Muscle of leg (tissue), 11 donors: ENCODE data around the gene CLSTN1. TPM values are rescaled to one million over a fixed set of nuclear protein-coding genes. Genes with fewer than 3 reads are reported as not detected.
"Not testable (repeated sequence)": the region's sequence is repeated elsewhere in the genome, so short reads cannot be mapped to it uniquely, and the experiment has no call there.

ENCODE experiments used
- DNase-seq: peaks from one replicate; pipeline ENCODE4 v3.0.0; 2013
- H3K27ac ChIP-seq: one replicate; pipeline ENCODE4 v1.5.1; 2013; ENCODE audit warnings: mild to moderate bottlenecking, low read length, control low read depth
- H3K27me3 ChIP-seq: one replicate; pipeline ENCODE4 v1.6.1; 2013; ENCODE audit warnings: low read length; ENCODE audit not compliant: control insufficient read depth, insufficient read depth
- H3K36me3 ChIP-seq: one replicate; pipeline ENCODE4 v1.6.1; 2013; ENCODE audit warnings: low read length; ENCODE audit not compliant: control insufficient read depth, insufficient read depth
- H3K4me1 ChIP-seq: one replicate; pipeline ENCODE4 v1.6.1; 2013; ENCODE audit warnings: low read length; ENCODE audit not compliant: control insufficient read depth, insufficient read depth
- H3K4me3 ChIP-seq: one replicate; pipeline ENCODE4 v1.5.1; 2013; ENCODE audit warnings: low read length, control low read depth
- H3K9me3 ChIP-seq: replicated peaks from 2 replicates; pipeline ENCODE4 v1.6.1; 2013; ENCODE audit warnings: low read depth, low read length; ENCODE audit not compliant: control insufficient read depth
- WGBS: methylation state at CpG from one replicate; pipeline ENCODE4 v1.1.5; 2013; ENCODE audit warnings: missing lambda C conversion rate; ENCODE audit not compliant: insufficient coverage; 5-methylcytosine and 5-hydroxymethylcytosine counted together
- polyA plus RNA-seq, 8 donors: library from polyadenylated mRNA; unstranded; fragments of 120-200 nt; gene quantifications; one replicate each; pipeline versions ENCODE4 v1.2.1 to v1.2.3, GENCODE V29; 2013; ENCODE audit warnings: inconsistent platforms in 1 of 8, low replicate concordance in 1 of 8; ENCODE audit not compliant: insufficient read length in 8 of 8, insufficient read depth in 1 of 8
- total RNA-seq: library from RNA; stranded (reverse); fragments of 120-200 nt; gene quantifications from one replicate; pipeline ENCODE4 v1.2.4, GENCODE V29; 2013

Gene CLSTN1
- total and polyA plus RNA-seq, 9 donors, result 39.3 to 102 (median 82.5) TPM

DNA sequence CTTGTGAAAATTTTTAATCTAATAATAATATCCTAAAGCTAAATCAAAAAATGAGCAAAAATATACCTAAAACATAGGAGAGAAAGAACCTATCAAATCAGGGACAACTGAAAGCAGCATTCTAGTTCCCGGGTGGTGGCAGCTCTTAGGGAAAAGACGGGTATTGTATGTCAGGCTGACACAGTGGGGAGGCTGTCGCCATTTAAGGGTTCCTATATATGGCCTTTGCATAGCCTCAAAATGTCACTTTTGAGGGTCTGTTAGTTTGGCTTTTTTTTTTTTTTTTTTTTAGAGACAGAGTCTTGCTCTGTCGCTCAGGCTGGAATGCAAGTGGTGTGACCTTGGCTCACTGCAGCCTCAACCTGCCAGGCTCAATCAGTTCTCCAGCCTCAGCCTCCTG is 6.0 kb downstream of the CLSTN1 start:
- DNase-seq, result no peak
- Histone ChIP-seq H3K9me3 (no peaks in the 10 kb centered on the region), H3K27me3 (no peaks in the 10 kb centered on the region), H3K36me3 (peaks cover 5% of the 10 kb centered on the region), H3K27ac (no peak overlapping the region), H3K4me1 (no peaks in the 10 kb centered on the region), H3K4me3 (no peak overlapping the region)
- 100% methylated on average over 2 of the region's 4 CpGs for WGBS

DNA sequence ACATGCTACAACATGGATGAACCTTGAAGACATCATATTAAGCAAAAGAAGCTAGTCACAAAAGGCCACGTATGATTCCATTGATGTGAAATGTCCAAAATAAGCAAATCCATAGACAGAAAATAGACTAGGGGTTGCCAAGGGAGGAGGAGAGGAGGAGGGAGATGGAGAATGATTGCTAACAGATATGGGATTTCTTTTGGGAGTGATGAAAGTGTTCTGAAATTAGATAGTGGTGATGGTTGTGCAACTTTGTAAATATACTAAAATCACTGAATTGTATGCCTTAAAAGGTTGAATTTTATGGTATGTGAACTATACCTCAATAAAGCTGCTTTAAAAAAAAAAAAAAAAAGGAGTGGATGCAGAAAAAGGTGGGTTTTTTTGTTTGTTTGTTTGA is 7.6 kb downstream of the CLSTN1 start:
- no peaks in the 10 kb centered on the region for H3K4me1 ChIP-seq
- H3K27me3 ChIP-seq, result no peaks in the 10 kb centered on the region
- no peak for DNase-seq
- no peaks in the 10 kb centered on the region for H3K9me3 ChIP-seq
- no peak overlapping the region for H3K4me3 ChIP-seq
- H3K27ac ChIP-seq, result no peak overlapping the region
- WGBS, result no CpG with 5 or more reads among the region's 1 CpG
- H3K36me3 ChIP-seq, result peaks cover 5% of the 10 kb centered on the region

DNA sequence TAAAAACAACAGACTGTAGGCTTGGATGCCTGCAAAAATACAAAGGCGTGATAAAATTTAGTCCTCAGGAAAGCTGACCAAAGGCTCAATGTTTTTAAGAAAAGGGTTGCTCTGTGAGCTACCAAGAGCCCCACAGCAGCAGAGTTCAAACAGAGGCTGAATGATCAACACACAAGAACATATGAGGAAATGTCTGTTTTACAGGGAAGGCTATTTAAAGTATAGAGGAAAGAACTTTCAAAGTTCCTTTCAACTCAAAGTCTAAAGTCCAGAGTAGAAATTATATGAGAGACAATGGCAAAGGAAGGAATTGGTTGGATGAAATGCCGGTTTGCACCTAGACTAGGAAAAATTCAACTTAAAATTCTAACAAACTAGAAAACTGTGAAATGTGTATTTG is 8.6 kb downstream of the CLSTN1 start:
- Histone ChIP-seq H3K9me3 (no peaks in the 10 kb centered on the region), H3K36me3 (peaks cover 5% of the 10 kb centered on the region), H3K27me3 (no peaks in the 10 kb centered on the region), H3K4me3 (no peak overlapping the region), H3K27ac (peak overlapping the region; percentile 40), H3K4me1 (no peaks in the 10 kb centered on the region)
- WGBS, result no CpG with 5 or more reads among the region's 2 CpGs
- DNase-seq, result no peak

DNA sequence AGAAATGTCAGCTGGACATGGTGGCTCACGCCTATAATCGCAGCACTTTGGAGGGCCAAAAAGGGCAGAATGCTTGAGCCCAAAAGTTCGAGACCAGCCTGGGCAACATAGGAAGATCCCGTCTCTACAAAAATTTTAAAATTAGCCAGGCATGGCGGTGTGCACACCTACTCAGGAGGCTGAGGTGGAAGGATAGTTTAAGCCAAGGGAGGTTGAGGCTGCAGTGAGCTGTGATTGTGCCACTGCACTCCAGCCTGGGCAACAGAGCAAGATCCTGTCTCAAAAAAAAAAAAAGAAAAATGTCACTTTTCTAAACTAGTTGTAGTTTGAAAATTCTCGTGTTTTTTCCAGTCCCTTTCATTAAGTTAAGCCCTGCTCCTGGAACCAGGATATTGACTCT is 9.1 kb downstream of the CLSTN1 start:
- H3K27me3 ChIP-seq, result no peaks in the 10 kb centered on the region
- no peak overlapping the region for H3K4me3 ChIP-seq
- 78% methylated on average over 5 of the region's 6 CpGs for WGBS
- peak overlapping the region; percentile 40 for H3K27ac ChIP-seq
- H3K4me1 ChIP-seq, result no peaks in the 10 kb centered on the region
- no peak for DNase-seq
- H3K9me3 ChIP-seq, result no peaks in the 10 kb centered on the region
- peaks cover 2% of the 10 kb centered on the region for H3K36me3 ChIP-seq

DNA sequence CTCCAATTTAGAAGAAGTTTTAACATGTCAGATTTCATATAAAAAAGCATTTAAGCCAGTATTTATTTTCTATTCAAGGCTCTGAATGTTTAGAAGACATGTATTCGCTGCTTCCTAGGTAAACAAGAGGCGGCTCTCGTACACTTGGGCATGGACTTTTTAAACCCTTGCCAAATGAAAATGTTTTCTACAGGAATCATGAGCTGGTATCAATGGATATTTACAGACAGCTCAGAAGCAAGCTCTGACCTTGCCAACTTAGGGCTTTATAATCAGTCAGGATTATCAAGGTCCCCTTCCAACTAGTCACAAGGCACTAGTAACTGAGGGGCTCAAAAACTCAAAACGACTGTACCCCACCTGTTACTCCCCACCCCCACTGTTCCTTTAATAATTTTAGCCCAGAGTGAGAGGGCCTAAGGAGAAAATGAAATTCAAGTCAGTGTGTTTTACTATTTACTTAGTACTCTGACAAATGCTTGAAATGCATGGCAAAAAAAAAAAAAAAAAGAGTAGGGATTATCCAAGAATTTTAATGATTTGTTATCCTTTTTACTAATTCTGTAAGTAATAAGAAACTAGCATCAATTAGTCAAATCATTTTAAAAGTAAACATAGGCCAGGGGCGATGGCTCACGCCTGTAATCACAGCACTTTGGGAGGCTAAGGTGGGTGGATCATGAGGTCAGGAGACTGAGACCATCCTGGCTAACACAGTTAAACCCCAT is 12.4 kb downstream of the CLSTN1 start:
- Histone ChIP-seq H3K27me3 (no peaks in the 10 kb centered on the region), H3K27ac (no peak overlapping the region), H3K4me3 (no peak overlapping the region), H3K36me3 (no peaks in the 10 kb centered on the region), H3K9me3 (no peaks in the 10 kb centered on the region), H3K4me1 (peaks cover 2% of the 10 kb centered on the region)
- DNase-seq, result no peak
- 100% methylated on average over 2 of the region's 6 CpGs for WGBS

DNA sequence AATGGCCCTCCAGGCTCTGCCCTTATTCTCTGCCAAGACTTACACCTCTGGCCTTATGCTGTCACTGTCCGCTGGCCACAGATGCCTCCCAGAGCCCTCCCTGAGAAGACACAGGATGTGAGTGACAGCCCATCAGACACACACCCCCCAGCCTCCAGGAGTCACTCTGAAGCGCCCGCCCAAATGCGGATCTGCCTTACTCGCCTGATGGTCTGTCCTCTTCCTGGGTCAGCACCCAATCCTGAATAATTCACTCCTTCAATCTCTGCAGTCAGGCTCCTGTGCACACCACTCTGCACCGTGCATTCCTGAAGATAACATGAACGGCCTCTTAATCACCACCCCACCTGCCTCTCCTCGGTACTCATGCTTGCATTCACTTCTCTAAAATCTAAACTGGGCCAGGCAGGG is 14.7 kb downstream of the CLSTN1 start:
- no peak overlapping the region for H3K27ac ChIP-seq
- H3K36me3 ChIP-seq, result no peaks in the 10 kb centered on the region
- WGBS, result 86% methylated on average over 6 of the region's 8 CpGs
- no peaks in the 10 kb centered on the region for H3K27me3 ChIP-seq
- H3K4me1 ChIP-seq, result peaks cover 2% of the 10 kb centered on the region
- no peaks in the 10 kb centered on the region for H3K9me3 ChIP-seq
- DNase-seq, result no peak
- no peak overlapping the region for H3K4me3 ChIP-seq

DNA sequence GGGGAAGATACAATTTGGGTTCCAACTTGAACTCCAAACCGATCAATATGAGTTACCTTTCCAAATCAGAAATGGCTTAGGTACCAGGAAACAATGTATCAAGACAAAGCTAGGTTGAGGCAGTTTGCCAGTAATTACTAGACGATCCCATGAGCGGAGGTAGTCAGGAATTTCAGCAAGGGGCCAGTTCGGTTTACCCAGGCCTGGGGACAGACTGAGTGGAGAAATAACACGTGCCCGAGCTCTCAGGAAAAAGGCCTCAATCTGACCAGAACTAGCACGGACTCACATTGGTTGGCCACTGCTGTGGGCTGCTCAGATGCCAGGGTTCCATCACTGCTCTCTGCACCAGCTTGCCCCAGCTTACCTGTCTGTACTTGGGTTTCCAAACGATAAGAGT is 15.3 kb downstream of the CLSTN1 start:
- WGBS, result 71% methylated on average over 8 of the region's 8 CpGs
- DNase-seq, result no peak
- H3K36me3 ChIP-seq, result no peaks in the 10 kb centered on the region
- no peaks in the 10 kb centered on the region for H3K27me3 ChIP-seq
- H3K27ac ChIP-seq, result no peak overlapping the region
- no peak overlapping the region for H3K4me3 ChIP-seq
- H3K4me1 ChIP-seq, result peaks cover 2% of the 10 kb centered on the region
- H3K9me3 ChIP-seq, result no peaks in the 10 kb centered on the region

DNA sequence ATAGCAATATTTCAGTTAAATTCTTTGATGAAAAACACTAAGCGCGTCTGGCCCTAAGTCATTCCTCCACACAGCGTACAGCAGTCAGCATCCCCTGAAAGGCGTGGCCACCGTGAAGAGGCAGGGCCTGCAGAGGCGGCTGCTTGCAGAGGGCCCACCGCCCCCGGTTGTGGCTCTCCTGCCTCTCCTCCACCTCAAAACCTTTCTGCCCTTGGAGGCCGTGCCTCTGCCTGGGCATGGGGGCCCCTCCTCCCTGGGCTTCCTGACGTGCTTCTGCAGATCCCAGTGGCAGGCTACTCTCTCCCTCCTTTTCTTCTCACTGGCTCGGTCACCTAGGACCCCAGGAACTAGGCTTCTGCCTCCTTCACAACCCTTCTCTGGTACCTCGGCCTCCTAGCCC is 16.2 kb downstream of the CLSTN1 start:
- Histone ChIP-seq H3K27ac (no peak overlapping the region), H3K9me3 (no peaks in the 10 kb centered on the region), H3K4me3 (no peak overlapping the region), H3K36me3 (no peaks in the 10 kb centered on the region), H3K27me3 (no peaks in the 10 kb centered on the region), H3K4me1 (peaks cover 2% of the 10 kb centered on the region)
- WGBS, result 44% methylated on average over 12 of the region's 12 CpGs
- DNase-seq, result no peak

DNA sequence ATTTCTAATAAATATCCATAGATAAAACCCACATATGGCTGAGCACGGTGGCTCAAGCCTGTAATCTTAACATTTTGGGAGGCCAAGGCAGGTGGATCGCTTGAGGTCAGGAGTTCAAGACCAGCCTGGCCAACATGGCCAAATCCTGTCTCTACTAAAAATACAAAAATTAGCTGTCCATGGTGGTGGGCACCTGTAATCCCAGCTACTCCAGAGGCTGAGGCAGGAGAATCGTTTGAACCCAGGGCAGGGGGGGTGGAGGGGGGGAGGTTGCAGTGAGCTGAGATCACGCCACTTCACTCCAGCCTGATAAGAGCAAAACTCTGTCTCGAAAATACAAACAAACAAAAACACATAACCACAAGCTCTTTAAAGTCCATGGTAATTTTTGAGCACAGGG is 17.8 kb downstream of the CLSTN1 start:
- not testable (repeated sequence) for H3K27me3 ChIP-seq, H3K36me3 ChIP-seq, DNase-seq, H3K4me3 ChIP-seq, H3K27ac ChIP-seq, H3K9me3 ChIP-seq, H3K4me1 ChIP-seq
- WGBS, result 93% methylated on average over 2 of the region's 5 CpGs

DNA sequence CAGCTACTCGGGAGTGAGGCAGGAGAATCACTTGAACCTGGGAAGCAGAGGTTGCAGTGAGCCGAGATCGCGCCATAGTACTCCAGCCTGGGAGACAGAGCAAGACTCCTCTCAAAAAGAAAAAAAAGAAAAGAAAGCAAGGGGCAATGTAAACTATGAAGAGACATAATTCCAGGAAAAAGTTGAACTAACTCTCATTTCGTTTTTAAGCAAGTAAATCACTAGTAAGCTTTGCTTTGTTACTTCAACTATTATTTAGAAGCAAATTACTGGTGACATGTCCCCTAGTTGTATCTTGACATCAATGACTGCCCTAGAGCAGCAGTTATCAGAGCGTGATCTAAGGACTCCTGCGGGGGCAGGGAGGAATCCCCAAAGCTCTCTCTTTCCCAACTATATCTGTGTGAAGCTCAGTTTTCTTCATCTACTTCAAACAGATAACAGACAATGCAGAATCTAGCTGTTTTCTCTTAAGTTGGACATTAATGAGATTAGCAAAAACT is 18.7 kb downstream of the CLSTN1 start:
- no peak overlapping the region for H3K4me3 ChIP-seq
- no peaks in the 10 kb centered on the region for H3K9me3 ChIP-seq
- H3K27ac ChIP-seq, result no peak overlapping the region
- H3K36me3 ChIP-seq, result no peaks in the 10 kb centered on the region
- 0% methylated on average over 1 of the region's 7 CpGs for whole genome bisulfite sequencing
- DNase-seq, result no peak
- H3K27me3 ChIP-seq, result no peaks in the 10 kb centered on the region
- peaks cover 2% of the 10 kb centered on the region for H3K4me1 ChIP-seq
